ENCODE data around the gene INPP5E. TPM values are rescaled to one million over a fixed set of nuclear protein-coding genes. Genes with fewer than 3 reads are reported as not detected.

The INPP5E gene
- total and polyA plus RNA-seq, 11 donors, result 6.4 to 11.7 (median 9.3) TPM

DNA sequence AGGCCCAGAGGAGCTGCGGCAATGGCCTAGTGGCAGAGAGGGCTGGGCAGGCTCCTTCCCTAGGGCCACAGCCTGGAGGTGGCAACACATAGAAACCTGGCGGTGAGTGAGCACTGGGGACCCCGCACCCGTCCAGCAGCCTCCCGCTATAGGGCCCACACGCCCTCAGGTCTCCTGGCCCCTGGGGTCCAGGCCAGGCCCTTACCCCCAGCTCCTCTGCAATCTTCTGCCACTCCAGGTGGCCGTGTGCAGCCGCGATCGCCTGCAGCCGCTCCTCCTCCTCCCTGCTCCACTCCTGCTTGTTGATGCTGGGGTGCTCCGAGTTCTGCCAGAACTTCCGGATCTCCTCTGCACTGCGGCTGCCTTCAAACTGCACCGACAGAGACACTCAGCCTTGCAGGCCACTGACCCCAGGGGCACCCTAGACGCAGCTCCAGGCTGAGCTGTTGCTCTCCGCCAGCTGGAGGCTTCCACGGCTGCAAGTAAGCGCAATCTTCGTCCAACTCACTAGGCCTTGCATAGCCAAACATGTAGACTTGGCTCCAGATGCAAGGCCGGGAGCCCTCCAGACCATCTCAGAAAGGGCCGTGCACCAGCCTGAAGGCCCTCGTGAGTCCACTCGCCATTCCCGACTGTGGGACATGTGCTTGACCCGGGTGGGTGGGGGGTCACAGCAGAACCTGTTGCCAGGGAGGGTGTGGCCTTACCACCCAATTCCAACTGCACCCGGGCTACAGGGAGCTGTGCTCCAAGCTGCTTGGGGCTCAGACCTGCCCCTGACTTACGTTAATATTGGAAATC is 47.7 kb downstream of the INPP5E start:
- H3K27me3 ChIP-seq, result no peaks in the 10 kb centered on the region
- DNase-seq (no peak), ATAC-seq (no peak)
- H3K27ac ChIP-seq, result no peak overlapping the region
- no peak for TF ChIP-seq POLR2A (IDR thresholded peaks at IDR 0.05)
- TF ChIP-seq, protein P1, sequence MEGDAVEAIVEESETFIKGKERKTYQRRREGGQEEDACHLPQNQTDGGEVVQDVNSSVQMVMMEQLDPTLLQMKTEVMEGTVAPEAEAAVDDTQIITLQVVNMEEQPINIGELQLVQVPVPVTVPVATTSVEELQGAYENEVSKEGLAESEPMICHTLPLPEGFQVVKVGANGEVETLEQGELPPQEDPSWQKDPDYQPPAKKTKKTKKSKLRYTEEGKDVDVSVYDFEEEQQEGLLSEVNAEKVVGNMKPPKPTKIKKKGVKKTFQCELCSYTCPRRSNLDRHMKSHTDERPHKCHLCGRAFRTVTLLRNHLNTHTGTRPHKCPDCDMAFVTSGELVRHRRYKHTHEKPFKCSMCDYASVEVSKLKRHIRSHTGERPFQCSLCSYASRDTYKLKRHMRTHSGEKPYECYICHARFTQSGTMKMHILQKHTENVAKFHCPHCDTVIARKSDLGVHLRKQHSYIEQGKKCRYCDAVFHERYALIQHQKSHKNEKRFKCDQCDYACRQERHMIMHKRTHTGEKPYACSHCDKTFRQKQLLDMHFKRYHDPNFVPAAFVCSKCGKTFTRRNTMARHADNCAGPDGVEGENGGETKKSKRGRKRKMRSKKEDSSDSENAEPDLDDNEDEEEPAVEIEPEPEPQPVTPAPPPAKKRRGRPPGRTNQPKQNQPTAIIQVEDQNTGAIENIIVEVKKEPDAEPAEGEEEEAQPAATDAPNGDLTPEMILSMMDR (IDR thresholded peaks at IDR 0.05), result no peak
- H3K36me3 ChIP-seq, result peaks cover 0 to 98% (median 92%) of the 10 kb centered on the region in 9 donors
- no peaks in the 10 kb centered on the region for H3K9me3 ChIP-seq
- no peak overlapping the region for H3K4me3 ChIP-seq
- H3K4me1 ChIP-seq, result no peaks in the 10 kb centered on the region
- WGBS, 4 donors, result 88 to 94% (median 92%) methylated on average over 20 to 28 of the region's 28 CpGs
- intact Hi-C loops (cut with DNase I), result no loop called here

DNA sequence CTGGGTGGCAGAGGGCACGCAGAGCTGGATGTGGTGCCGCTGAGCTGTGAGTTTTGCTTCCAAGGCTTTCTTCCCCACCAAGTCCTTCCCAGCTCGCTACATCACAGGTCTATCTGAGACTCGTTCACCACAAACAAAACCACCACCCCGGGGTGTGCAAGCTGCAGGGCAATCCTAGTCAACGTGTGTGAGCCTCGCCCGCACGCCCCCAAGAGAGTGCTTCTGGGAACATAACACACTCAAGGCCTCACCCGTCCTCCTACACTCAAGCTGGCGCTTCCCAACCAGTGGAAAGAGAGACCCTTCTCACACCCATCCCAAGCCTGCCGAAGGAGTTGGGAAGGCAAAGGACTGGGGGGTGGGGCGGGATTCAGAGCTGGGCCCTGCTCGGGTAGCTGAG is 50.2 kb downstream of the INPP5E start:
- 85 to 89% (median 87%) methylated on average over 14 of the region's 14 CpGs for WGBS, 4 donors
- DNase-seq, result no peak
- intact Hi-C loops (cut with DNase I), result no loop called here
- Histone ChIP-seq H3K36me3 (peaks cover 0 to 95% (median 86%) of the 10 kb centered on the region in 9 donors), H3K4me3 (no peak overlapping the region), H3K27me3 (no peaks in the 10 kb centered on the region), H3K27ac (no peak overlapping the region), H3K9me3 (no peaks in the 10 kb centered on the region), H3K4me1 (no peaks in the 10 kb centered on the region)
- TF ChIP-seq, protein P1 (IDR thresholded peaks at IDR 0.05), result no peak
- no peak for TF ChIP-seq POLR2A (IDR thresholded peaks at IDR 0.05)
- ATAC-seq, result no peak

DNA sequence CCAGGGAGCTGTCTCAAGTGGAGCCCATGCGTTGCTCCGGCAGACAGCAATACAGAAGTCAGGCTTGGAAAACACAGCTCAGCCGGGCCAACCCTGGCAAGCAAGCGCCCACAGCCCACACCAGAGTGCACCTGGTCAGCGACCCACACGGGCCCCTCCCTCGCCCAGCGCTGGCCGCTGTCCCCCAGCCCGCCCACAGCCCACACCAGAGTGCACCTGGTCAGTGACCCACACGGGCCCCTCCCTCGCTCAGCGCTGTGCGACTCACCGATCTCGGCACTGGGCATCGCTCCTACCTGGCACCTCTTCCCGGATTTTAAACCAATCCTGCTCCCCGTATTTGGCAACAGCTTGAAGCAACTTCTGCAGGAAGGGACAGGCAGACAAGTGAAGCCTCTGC is 52.4 kb downstream of the INPP5E start:
- Histone ChIP-seq H3K4me1 (no peaks in the 10 kb centered on the region), H3K9me3 (no peaks in the 10 kb centered on the region), H3K36me3 (peaks cover 0 to 95% (median 84%) of the 10 kb centered on the region in 9 donors), H3K27me3 (no peaks in the 10 kb centered on the region), H3K4me3 (no peak overlapping the region), H3K27ac (no peak overlapping the region)
- 93 to 97% (median 96%) methylated on average over 19 of the region's 19 CpGs for WGBS, 4 donors
- intact Hi-C loops (cut with DNase I), result no loop called here
- ATAC-seq, result no peak
- no peak for DNase-seq
- TF ChIP-seq, protein P1 (IDR thresholded peaks at IDR 0.05), result no peak

DNA sequence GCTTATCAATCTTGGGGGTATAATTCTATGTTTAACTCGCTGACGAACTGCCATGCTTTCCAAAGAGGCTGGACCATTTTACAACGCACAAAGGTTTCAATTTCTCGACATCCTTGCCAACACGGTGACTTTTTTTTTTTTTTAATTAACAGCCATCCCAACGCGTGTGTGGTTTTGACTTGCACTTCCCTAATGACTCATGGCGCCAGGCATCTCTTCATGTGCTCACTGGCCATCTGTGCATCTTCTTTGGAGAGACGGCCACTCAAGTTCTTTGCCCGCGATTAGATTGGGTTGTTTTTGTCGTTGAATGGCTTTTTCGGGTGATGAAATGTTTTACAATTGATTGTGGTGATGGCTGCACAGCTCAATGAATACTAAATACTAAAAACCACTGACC is 53.6 kb downstream of the INPP5E start:
- Histone ChIP-seq H3K27me3 (no peaks in the 10 kb centered on the region), H3K27ac (no peak overlapping the region), H3K4me3 (no peak overlapping the region), H3K4me1 (peaks cover 0 to 8% (median 0%) of the 10 kb centered on the region in 12 donors), H3K36me3 (peaks cover 0 to 94% (median 79%) of the 10 kb centered on the region in 9 donors), H3K9me3 (no peaks in the 10 kb centered on the region)
- intact Hi-C loops (cut with DNase I), result no loop called here
- TF ChIP-seq, protein P1 (IDR thresholded peaks at IDR 0.05), result no peak
- TF ChIP-seq POLR2A (IDR thresholded peaks at IDR 0.05), result no peak
- WGBS, 4 donors, result 90 to 93% (median 92%) methylated on average over 13 of the region's 13 CpGs
- DNase-seq, result no peak
- no peak for ATAC-seq

Measured in heart left ventricle (tissue), 16 donors.